Keratinocyte (primary cell): ENCODE data around the gene ZBTB7B. TPM values are rescaled to one million over a fixed set of nuclear protein-coding genes. Genes with fewer than 3 reads are reported as not detected.

ENCODE experiments used
- DNase-seq: peaks from one replicate; pipeline ENCODE4 v3.0.0-alpha.2; 2011; ENCODE audit warnings: low read depth, missing footprints, low spot score
- FAIRE-seq: peaks from 2 replicates; lab custom pipeline; 2011; peaks lifted over from hg19 to GRCh38; lab: Jason Lieb, UNC
- H2AFZ ChIP-seq: 2 replicates; pipeline ENCODE4 v1.6.0; 2012; ENCODE audit warnings: low read length, control low read depth, inconsistent platforms; ENCODE audit not compliant: control insufficient read depth
- H3K27ac ChIP-seq: 2 replicates; pipeline ENCODE4 v1.5.1; 2011; ENCODE audit warnings: low read length; ENCODE audit not compliant: control insufficient read depth, insufficient read depth
- H3K27me3 ChIP-seq: 3 replicates; pipeline ENCODE4 v1.6.0; 2011; ENCODE audit warnings: low read length; ENCODE audit not compliant: control insufficient read depth, insufficient read depth; ENCODE audit errors: extremely low read depth
- H3K36me3 ChIP-seq, 2 experiments: 2 replicates in 1 of 2; 3 replicates in 1 of 2; pipeline ENCODE4 v1.5.1; 2011; ENCODE audit warnings: low read length in 2 of 2, mild to moderate bottlenecking in 1 of 2; ENCODE audit not compliant: control insufficient read depth in 2 of 2, insufficient read depth in 2 of 2; ENCODE audit errors: extremely low read depth in 1 of 2
- H3K4me1 ChIP-seq: 3 replicates; pipeline ENCODE4 v1.5.1; 2011; ENCODE audit warnings: low read length; ENCODE audit not compliant: control insufficient read depth, insufficient read depth; ENCODE audit errors: extremely low read depth
- H3K4me2 ChIP-seq: 3 replicates; pipeline ENCODE4 v1.6.0; 2011; ENCODE audit warnings: low read depth, low read length; ENCODE audit not compliant: control insufficient read depth, insufficient read depth; ENCODE audit errors: extremely low read depth
- H3K4me3 ChIP-seq, 3 experiments: fragments of 200-600 bp in 1 of 3; sonication (generic) in 1 of 3; 2 replicates in 2 of 3; 3 replicates in 1 of 3; pipeline ENCODE4 v1.5.1; 2011 to 2016; ENCODE audit warnings: low read length in 3 of 3, mild to moderate bottlenecking in 3 of 3, control low read depth in 2 of 3, inconsistent platforms in 1 of 3, low read depth in 1 of 3, mixed read lengths in 1 of 3, mixed run types in 1 of 3, moderate library complexity in 1 of 3; ENCODE audit not compliant: control insufficient read depth in 2 of 3, insufficient read depth in 2 of 3; ENCODE audit errors: extremely low read depth in 1 of 3
- H3K79me2 ChIP-seq: 2 replicates; pipeline ENCODE4 v1.6.0; 2012; ENCODE audit warnings: low read length; ENCODE audit not compliant: control insufficient read depth, insufficient read depth
- H3K9ac ChIP-seq: 3 replicates; pipeline ENCODE4 v1.6.0; 2011; ENCODE audit warnings: low read length; ENCODE audit not compliant: control insufficient read depth, insufficient read depth; ENCODE audit errors: extremely low read depth
- H3K9me1 ChIP-seq: 3 replicates; pipeline ENCODE4 v1.6.0; 2011; ENCODE audit warnings: low read length; ENCODE audit not compliant: control insufficient read depth, insufficient read depth; ENCODE audit errors: extremely low read depth
- H3K9me3 ChIP-seq: 2 replicates; pipeline ENCODE4 v1.5.1; 2012; ENCODE audit warnings: low read depth, low read length; ENCODE audit not compliant: control insufficient read depth
- H4K20me1 ChIP-seq: 3 replicates; pipeline ENCODE4 v1.6.0; 2011; ENCODE audit warnings: low read length; ENCODE audit not compliant: control insufficient read depth, insufficient read depth; ENCODE audit errors: extremely low read depth
- CTCF ChIP-seq, 3 experiments: IDR thresholded peaks in 1 of 3; conservative IDR thresholded peaks in 1 of 3; optimal IDR thresholded peaks in 1 of 3; 2 replicates in 2 of 3; 3 replicates in 1 of 3; pipeline versions ENCODE3 to v1.5.1; 2011; ENCODE audit warnings: low read length in 3 of 3, mild to moderate bottlenecking in 3 of 3, moderate library complexity in 2 of 3, control low read depth in 1 of 3, inconsistent platforms in 1 of 3; ENCODE audit not compliant: insufficient read depth in 2 of 3; ENCODE audit errors: extremely low read depth in 1 of 3
- EZH2 ChIP-seq: IDR thresholded peaks from one replicate; pipeline ENCODE4 v1.6.1; 2012; ENCODE audit warnings: inconsistent platforms, mild to moderate bottlenecking, low read length, moderate library complexity
- dilution Hi-C: fragments of 300-500 bp; cut with MboI; formaldehyde crosslinking; loops from one replicate; pipeline ENCODE4 v1.7.0; 2020; ENCODE audit warnings: low sequenced_read_pairs; ENCODE audit not compliant: extremely low pct_ligation_motif_present
- polyA plus RNA-seq, 5 experiments: library from polyadenylated mRNA; depleted of rRNA in 3 of 5; stranded (reverse) in 3 of 5; stranded (forward) in 1 of 5; unstranded in 1 of 5; fragments of >200 nt; gene quantifications; 1 replicate in 1 of 5; 2 replicates in 3 of 5; 3 replicates in 1 of 5; pipeline versions ENCODE4 v1.2.1 to v1.2.3, GENCODE V29; 2011 to 2012; ENCODE audit warnings: missing spikeins in 2 of 5, low read depth in 1 of 5, low replicate concordance in 1 of 5

Gene ZBTB7B
- polyA plus RNA-seq, 1 donor (not counting 4 experiments of a cell fraction or from before 2014, with no cell fraction given): 20.9 TPM

- no peak for TF ChIP-seq CTCF (optimal IDR thresholded peaks at IDR 0.05 in 1 of 3, IDR thresholded peaks at IDR 0.05 in 1 of 3, conservative IDR thresholded peaks at IDR 0.05 in 1 of 3; ENCODE audit: extremely low read depth in 1 of 3, insufficient read depth in 2 of 3, low read length in 3 of 3)
- TF ChIP-seq EZH2: no peak
- Histone ChIP-seq H3K9me1 (no peaks in the 10 kb centered on the region), H3K27me3 (no peaks in the 10 kb centered on the region), H3K9ac (no peak overlapping the region), H3K4me3 (no peak overlapping the region), H4K20me1 (peaks cover 3% of the 10 kb centered on the region), H2AFZ (no peak overlapping the region), H3K79me2 (peaks cover 28% of the 10 kb centered on the region), H3K9me3 (no peaks in the 10 kb centered on the region), H3K4me2 (no peak overlapping the region), H3K27ac (no peak overlapping the region), H3K36me3 (peaks cover 23 to 28% of the 10 kb centered on the region in 2 experiments), H3K4me1 (peaks cover 5% of the 10 kb centered on the region)
- no peak for FAIRE-seq
- DNase-seq: no peak
- dilution Hi-C loops: no loop called here
These were observed 13.3 kb upstream of the ZBTB7B start for GRCh38 chr1:154989195-154989860.

GRCh38 chr1:154990276-154990675, 12.3 kb upstream of the ZBTB7B start:
- dilution Hi-C loops: no loop called here
- Histone ChIP-seq H3K9me3 (no peaks in the 10 kb centered on the region), H3K4me1 (no peaks in the 10 kb centered on the region), H3K9ac (no peak overlapping the region), H4K20me1 (peaks cover 3% of the 10 kb centered on the region), H3K9me1 (no peaks in the 10 kb centered on the region), H3K4me2 (no peak overlapping the region), H3K36me3 (peaks cover 23 to 26% of the 10 kb centered on the region in 2 experiments), H3K79me2 (peaks cover 23% of the 10 kb centered on the region), H3K27ac (no peak overlapping the region), H2AFZ (no peak overlapping the region), H3K4me3 (no peak overlapping the region), H3K27me3 (no peaks in the 10 kb centered on the region)
- DNase-seq: no peak
- no peak for TF ChIP-seq EZH2
- no peak for TF ChIP-seq CTCF (optimal IDR thresholded peaks at IDR 0.05 in 1 of 3, IDR thresholded peaks at IDR 0.05 in 1 of 3, conservative IDR thresholded peaks at IDR 0.05 in 1 of 3; ENCODE audit: extremely low read depth in 1 of 3, insufficient read depth in 2 of 3, low read length in 3 of 3)
- FAIRE-seq: no peak
